HG02763 (cell line): ENCODE data around the gene IL19.
"Not testable (repeated sequence)": the region's sequence is repeated elsewhere in the genome, so short reads cannot be mapped to it uniquely, and the experiment has no call there.

ENCODE experiments used
- ATAC-seq: cut with Tn5 transposase; IDR thresholded peaks from one replicate; pipeline ENCODE4 v1.9.1; 2021; ENCODE audit warnings: mild to moderate bottlenecking, moderate library complexity; ENCODE audit not compliant: unreplicated experiment

IL19 gene

GRCh38 chr1:206853696-206854095 is 83.1 kb downstream of the IL19 start:
- ATAC-seq: not testable (repeated sequence)

GRCh38 chr1:206854401-206855129 is 84.0 kb downstream of the IL19 start:
- no peak for ATAC-seq

DNA sequence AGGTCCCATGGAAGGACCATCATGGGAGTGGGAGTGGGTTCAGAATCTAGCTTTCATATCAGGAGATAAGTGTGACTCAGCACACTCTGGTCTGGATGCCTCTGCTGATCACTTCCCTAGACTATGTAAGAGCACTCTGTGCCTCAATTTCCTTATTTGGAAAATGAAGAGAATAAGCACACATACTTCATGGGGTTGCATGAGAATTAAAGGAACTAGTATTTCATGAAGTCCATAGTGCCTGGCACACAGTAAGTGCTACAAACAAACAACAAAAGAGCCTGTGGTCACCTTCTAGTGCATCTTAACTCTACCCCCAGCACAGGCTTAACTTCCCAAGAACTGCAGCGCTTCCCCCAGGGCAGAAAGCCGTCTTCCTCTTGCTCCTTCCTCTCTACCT is 85.3 kb downstream of the IL19 start:
- no peak for ATAC-seq

DNA sequence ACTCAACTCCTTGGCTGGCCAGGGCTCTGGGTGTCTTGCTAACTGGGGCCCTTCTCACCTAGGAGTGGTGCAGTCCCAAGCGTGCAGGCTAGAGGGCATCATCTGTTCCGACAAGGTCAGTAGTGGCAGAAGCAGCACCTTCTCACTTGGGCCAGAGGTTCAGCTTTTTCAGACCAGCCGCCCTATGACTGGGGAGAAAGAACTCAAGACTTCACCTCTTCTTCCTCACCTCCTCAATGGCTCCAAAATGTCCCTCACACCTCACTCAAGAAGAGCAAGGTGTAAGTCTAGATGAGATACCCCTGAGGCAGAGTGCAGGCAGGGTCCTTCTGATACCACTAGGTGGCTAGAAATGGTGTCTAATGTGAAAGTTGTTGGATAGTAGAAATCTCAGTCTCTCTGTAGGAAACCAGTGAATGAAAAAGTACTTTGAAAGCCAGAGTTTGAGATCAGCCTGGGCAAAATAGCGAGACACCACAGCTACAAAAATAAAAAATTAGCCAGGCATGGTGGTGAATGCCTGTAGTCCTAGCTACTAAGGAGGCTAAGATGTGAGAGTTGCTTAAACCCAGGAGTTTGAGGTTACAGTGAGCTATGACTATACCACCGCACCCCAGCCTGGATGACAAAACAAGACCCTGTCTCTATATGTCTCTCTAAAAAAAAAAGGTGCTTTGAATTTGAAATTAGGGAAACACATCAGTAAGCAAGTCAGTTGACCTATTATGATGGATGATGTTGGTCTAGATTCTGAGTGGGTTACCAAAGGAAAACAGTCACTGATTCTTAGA is 86.3 kb downstream of the IL19 start:
- no peak for ATAC-seq

DNA sequence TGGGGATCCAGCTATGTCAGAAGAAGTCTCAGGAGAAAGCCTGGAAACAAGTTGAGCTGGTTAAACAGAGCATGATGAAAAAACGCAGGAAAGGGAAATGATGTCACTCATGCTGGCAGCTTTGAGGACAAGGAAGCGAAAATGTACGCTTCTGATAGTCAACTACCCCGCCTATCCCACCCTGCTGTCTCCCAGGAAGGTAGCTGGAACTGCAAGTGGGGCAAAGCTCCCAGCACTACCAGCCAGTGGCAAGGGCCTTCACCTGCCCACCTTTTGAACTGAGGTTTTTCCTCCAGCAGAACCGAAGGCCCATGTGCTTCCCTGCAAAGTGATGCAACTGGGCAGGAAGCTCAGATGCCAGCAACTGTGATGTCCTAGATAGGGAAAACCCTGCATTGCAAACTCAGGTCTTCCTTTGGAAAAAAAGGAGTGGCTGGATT is 88.5 kb downstream of the IL19 start:
- ATAC-seq: no peak

DNA sequence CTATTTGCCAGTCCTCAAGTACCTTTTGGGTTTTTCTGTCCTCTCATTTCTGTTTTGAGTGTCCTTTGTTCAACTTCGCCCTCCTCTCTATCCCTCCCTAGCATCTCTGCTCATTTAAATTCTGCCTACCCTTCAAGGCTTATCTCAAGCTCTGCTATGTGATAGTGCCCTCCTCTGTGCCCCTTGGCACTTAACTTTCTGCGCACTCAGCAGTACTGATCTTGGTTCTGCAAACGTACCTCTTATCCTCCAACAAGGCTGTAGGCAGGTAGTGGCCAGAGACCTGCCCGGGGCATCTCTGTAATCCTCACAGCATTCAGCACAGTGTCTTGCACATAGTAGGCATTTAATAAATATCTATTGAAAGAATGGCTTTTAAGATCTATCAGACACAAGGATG is 89.6 kb downstream of the IL19 start:
- no peak for ATAC-seq

DNA sequence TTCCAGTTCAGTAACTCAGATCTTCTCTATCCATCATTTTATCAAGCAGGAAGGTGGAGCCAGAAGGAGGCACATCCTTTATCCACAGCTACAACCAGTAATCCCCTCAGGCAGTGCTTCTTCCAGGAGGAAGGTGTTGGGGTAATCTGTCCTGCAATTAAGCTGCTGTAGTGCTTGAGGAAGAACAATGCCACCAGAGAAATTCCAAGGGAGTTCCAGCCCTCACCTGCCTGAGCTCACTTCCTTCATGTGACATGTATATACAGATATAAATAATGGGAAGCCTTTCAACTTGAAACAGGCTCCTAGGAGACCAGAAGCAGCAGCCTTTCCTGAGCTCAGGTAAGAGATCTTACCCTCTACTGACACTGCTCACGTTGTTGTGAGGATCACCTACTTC is 92.7 kb downstream of the IL19 start:
- ATAC-seq: no peak

GRCh38 chr1:206864939-206865671 is 94.5 kb downstream of the IL19 start, which contains the start of gene IL20:
Gene IL20 (plus strand): TSS chr1:206865623. CDS start chr1:206865853, 230 bp downstream.
- no peak for ATAC-seq

DNA sequence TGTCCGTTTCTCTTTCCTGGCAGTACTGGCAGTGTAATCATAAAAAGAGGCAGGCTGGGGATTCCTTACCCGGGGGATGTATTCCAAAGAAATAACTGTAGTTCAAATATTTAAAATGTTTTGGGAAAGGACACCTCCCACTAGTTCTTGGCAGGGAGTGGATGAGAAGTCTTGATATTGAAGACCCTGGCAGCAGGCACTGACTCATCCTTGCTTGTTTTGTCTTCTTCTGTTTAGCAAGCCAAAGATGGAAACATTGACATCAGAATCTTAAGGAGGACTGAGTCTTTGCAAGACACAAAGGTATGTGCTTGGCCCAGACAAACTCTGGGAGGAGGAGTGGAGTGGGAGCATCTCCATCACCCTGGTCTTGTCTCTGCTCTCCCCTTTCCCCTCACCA is 95.5 kb downstream of the IL19 start:
- no peak for ATAC-seq

- ATAC-seq: no peak
Observed at GRCh38 chr1:206867239-206867638, 96.7 kb downstream of the IL19 start.

- no peak for ATAC-seq
Observed at GRCh38 chr1:206867716-206868115, 97.1 kb downstream of the IL19 start.

DNA sequence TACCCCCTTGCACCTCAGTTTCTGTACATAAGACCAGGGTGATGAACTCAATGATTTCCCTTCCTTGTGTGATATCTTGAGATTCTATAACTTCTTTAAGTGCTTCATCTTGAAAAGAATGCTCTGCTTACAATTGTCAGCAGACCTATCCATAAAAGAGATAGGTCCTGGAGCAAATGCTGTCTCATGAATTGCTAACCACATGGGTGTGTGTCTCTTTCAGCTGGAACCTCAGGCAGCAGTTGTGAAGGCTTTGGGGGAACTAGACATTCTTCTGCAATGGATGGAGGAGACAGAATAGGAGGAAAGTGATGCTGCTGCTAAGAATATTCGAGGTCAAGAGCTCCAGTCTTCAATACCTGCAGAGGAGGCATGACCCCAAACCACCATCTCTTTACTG is 97.7 kb downstream of the IL19 start:
- no peak for ATAC-seq

DNA sequence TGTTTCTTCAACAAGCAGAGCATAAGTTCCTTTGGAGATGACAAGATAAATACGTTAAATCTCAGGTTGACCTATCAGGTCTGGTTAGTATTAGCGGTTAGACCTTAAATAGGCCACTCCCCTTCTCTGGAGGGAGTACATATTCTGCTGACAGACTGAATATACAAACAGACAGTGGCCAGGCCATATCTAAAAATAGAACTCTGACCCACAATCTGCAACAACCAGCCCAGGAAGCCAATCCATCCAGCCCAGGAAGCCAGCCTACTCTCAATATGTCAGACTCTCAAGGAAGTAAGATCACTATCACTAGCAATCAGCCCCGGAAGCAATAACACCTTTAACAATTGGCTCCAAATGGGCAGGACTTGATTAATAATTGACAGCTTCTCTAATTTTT is 101.6 kb downstream of the IL19 start:
- no peak for ATAC-seq

GRCh38 chr1:206873603-206874188 is 103.1 kb downstream of the IL19 start:
- ATAC-seq: no peak

- ATAC-seq: no peak
Observed at GRCh38 chr1:206875752-206876377, 105.3 kb downstream of the IL19 start.

GRCh38 chr1:206878456-206878855 is 107.9 kb downstream of the IL19 start:
- ATAC-seq: no peak

DNA sequence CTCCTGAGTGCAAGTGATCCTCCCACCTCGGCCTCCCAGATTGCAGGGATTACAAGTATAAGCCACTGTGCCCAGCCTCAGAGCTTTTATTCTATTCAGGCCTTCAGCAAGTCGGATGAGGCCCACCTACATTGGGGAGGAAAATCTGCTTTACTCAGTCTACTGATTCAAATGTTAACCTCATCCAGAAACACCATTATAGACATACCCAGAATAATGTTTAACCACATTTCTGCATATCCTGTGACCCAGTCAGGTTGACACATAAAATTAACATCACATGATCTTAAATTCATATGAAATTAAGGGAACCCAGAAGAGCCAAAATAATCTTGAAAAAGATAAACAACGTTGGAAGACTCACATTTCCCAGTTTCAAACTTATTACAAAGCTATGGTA is 109.7 kb downstream of the IL19 start:
- ATAC-seq: no peak

DNA sequence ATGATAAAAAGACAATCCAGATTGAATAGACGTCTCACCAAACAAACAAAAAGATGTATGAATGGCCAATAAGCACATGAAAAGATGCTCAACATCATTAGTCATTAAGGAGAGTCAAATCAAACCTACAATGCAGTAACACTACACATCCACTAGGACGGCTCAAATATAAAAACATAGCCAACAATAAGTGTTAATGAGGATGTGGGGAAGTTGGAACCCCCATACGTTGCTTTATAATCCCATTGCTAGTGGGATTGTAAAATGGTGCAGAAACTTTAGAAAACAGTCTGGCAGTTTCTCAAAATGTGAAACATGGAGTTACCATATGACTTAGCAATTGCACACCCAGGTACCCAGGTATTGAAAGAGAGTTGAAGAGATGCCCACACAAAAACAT is 112.0 kb downstream of the IL19 start:
- no peak for ATAC-seq

GRCh38 chr1:206883160-206883559 is 112.6 kb downstream of the IL19 start:
- ATAC-seq: no peak

DNA sequence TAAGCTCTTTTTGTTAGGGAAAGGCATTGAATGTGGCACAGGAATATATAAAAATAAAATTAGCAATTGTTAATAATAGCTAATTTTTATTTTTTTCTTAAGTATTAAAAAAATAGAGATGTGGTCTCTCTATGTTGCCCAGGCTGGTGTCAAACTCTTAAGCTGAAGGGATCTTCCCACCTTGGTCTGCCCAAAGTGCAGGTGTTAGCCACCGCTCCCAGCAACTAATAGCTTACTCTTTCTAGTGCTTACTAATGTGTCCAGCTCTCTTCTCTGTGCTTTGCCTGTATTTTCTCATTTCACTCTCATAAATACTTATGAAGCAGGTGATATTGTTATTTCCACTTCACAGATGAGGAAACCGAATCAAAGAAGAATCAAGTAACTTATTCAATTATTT is 113.3 kb downstream of the IL19 start:
- ATAC-seq: no peak
